Measurements from ENCODE around the gene FAM53B.

Gene FAM53B

GRCh38 chr10:124677749-124678556, 66.2 kb downstream of the FAM53B start:
- DNase-seq (ENCODE audit: low read depth), result no peak

- DNase-seq (ENCODE audit: low read depth), result no peak
Observed at GRCh38 chr10:124677293-124677699, 66.9 kb downstream of the FAM53B start.

GRCh38 chr10:124676416-124677062, 67.6 kb downstream of the FAM53B start:
- DNase-seq (ENCODE audit: low read depth), result no peak

- DNase-seq (ENCODE audit: low read depth), result no peak
Observed at GRCh38 chr10:124675824-124676223, 68.4 kb downstream of the FAM53B start.

GRCh38 chr10:124675261-124675660, 68.9 kb downstream of the FAM53B start:
- DNase-seq (ENCODE audit: low read depth), result no peak

- DNase-seq (ENCODE audit: low read depth), result no peak
Observed at GRCh38 chr10:124674768-124675222, 69.4 kb downstream of the FAM53B start.

- no peak for DNase-seq (ENCODE audit: low read depth)
Observed at GRCh38 chr10:124672181-124672638, 72.0 kb downstream of the FAM53B start.

- DNase-seq (ENCODE audit: low read depth), result no peak
Observed at GRCh38 chr10:124671486-124672075, 72.6 kb downstream of the FAM53B start.

GRCh38 chr10:124670849-124671248, 73.3 kb downstream of the FAM53B start:
- no peak for DNase-seq (ENCODE audit: low read depth)

- no peak for DNase-seq (ENCODE audit: low read depth)
Observed at GRCh38 chr10:124669824-124670654, 74.1 kb downstream of the FAM53B start.

- DNase-seq (ENCODE audit: low read depth), result no peak
Observed at GRCh38 chr10:124669141-124669823, 74.9 kb downstream of the FAM53B start.

GRCh38 chr10:124668517-124669051, 75.6 kb downstream of the FAM53B start:
- no peak for DNase-seq (ENCODE audit: low read depth)

- DNase-seq (ENCODE audit: low read depth), result no peak
Observed at GRCh38 chr10:124667425-124668345, 76.5 kb downstream of the FAM53B start.

- DNase-seq (ENCODE audit: low read depth), result no peak
Observed at GRCh38 chr10:124666494-124666893, 77.7 kb downstream of the FAM53B start.

- DNase-seq (ENCODE audit: low read depth), result no peak
Observed at GRCh38 chr10:124665980-124666379, 78.2 kb downstream of the FAM53B start.

- no peak for DNase-seq (ENCODE audit: low read depth)
Observed at GRCh38 chr10:124665558-124665957, 78.6 kb downstream of the FAM53B start.

- DNase-seq (ENCODE audit: low read depth), result no peak
Observed at GRCh38 chr10:124665091-124665490, 79.1 kb downstream of the FAM53B start.

GRCh38 chr10:124663766-124664360, 80.3 kb downstream of the FAM53B start:
- no peak for DNase-seq (ENCODE audit: low read depth)

- DNase-seq (ENCODE audit: low read depth), result no peak
Observed at GRCh38 chr10:124663228-124663627, 81.0 kb downstream of the FAM53B start.

Measured in CMK (cell line).